Transverse colon (tissue), 4 donors: Measurements from ENCODE around the gene WBP2NL. TPM values are rescaled to one million over a fixed set of nuclear protein-coding genes. Genes with fewer than 3 reads are reported as not detected.

Experiments used
- DNase-seq: peaks from one replicate; pipeline ENCODE4 v3.0.0-alpha.2; 2019
- H3K27ac ChIP-seq, 4 donors: fragments of 200-600 bp; sonication (generic); 2 replicates each; pipeline ENCODE4 v1.5.1; 2016 to 2018; ENCODE audit warnings: inconsistent platforms in 4 of 4
- H3K27me3 ChIP-seq: fragments of 200-600 bp; sonication (generic); 2 replicates; pipeline ENCODE4 v1.5.1; 2017; ENCODE audit warnings: inconsistent platforms
- H3K36me3 ChIP-seq, 4 donors: fragments of 200-600 bp; sonication (generic); 2 replicates each; pipeline ENCODE4 v1.5.1; 2017 to 2019; ENCODE audit warnings: inconsistent platforms in 4 of 4
- H3K4me1 ChIP-seq, 4 donors: fragments of 200-600 bp; sonication (generic); 2 replicates each; pipeline ENCODE4 v1.5.1; 2017 to 2020; ENCODE audit warnings: inconsistent platforms in 4 of 4
- H3K4me3 ChIP-seq, 4 donors: fragments of 200-600 bp; sonication (generic); 1 replicate in 1 of 4; 2 replicates in 3 of 4; pipeline versions ENCODE4 v1.5.1 to v1.6.1; 2017 to 2019; ENCODE audit warnings: inconsistent platforms in 4 of 4
- H3K9me3 ChIP-seq, 2 donors: fragments of 200-600 bp; sonication (generic); 2 replicates each; pipeline ENCODE4 v1.5.1; 2017 to 2019; ENCODE audit warnings: inconsistent platforms in 2 of 2
- EP300 ChIP-seq: sonication (generic); formaldehyde crosslinking; IDR thresholded peaks from one replicate; pipeline ENCODE4 v1.6.1; 2017; ENCODE audit warnings: antibody characterized with exemption, low read depth
- POLR2A ChIP-seq: fragments of 450-650 bp; IDR thresholded peaks from one replicate; pipeline ENCODE4 v1.6.1; 2016; ENCODE audit warnings: antibody characterized with exemption, mild to moderate bottlenecking, moderate library complexity
- POLR2AphosphoS5 ChIP-seq, 3 donors: sonication (generic); formaldehyde crosslinking; IDR thresholded peaks; one replicate each; pipeline ENCODE4 v1.6.1; 2016; ENCODE audit warnings: antibody characterized with exemption in 3 of 3
- WGBS, 2 donors: methylation state at CpG; one replicate each; pipeline ENCODE4 v1.1.5; 2018; ENCODE audit warnings: low coverage in 1 of 2; 5-methylcytosine and 5-hydroxymethylcytosine counted together
- in situ Hi-C, 4 donors: fragments of 200-750 bp; cut with MboI; loops; one replicate each; pipeline versions ENCODE4 v1.15.0 to v1.15.1; 2017; ENCODE audit warnings: low sequenced_read_pairs in 3 of 4, low pct_ligation_motif_present in 1 of 4, low pct_unique_long_range_greater_than_20kb in 1 of 4
- intact Hi-C: fragments of 100-400 bp; cut with DNase I; formaldehyde crosslinking; loops from one replicate; pipeline ENCODE4 v1.15.1; 2023; ENCODE audit warnings: low total_unique reads
- total RNA-seq, 4 donors: library from RNA; depleted of rRNA; stranded (reverse); fragments of >200 nt; gene quantifications; one replicate each; pipeline ENCODE4 v1.1.0, GENCODE V29; 2016
- TF ChIP-seq, protein P1 (sequence below), 5 experiments: fragments of 200-600 bp in 3 of 5; fragments of 450-650 bp in 2 of 5; sonication (generic) in 3 of 5; IDR thresholded peaks; 1 replicate in 2 of 5; 2 replicates in 3 of 5; pipeline ENCODE4 v1.5.1; 2016 to 2017; ENCODE audit warnings: antibody characterized with exemption in 5 of 5, inconsistent platforms in 3 of 5, mild to moderate bottlenecking in 2 of 5, moderate library complexity in 1 of 5

The WBP2NL gene
- total RNA-seq, 4 donors from 2014 or later: 0.96 to 12.0 (median 3.5) TPM; not detected in 1

DNA sequence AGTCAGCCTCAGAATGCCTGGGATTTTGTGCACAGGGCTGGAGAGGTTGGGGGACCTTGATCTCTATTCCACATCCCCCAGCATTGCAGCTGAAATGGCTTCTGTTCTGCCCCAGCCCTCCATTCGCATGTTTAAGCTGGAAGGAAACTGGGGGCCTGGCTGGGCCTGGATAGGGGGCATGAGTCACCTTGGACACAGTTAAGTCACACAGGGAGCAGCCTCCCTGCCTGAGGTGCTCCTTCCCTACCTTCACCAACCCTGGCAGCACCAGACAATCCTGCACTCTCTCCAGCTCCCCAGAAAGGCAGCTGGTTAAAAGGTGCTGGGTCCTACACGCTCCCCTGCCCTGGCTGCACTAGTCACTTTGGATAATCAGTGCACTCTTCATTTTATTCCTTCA is 45.9 kb upstream of the WBP2NL start:
- intact Hi-C loops: no loop called here
- no peak for DNase-seq
- H3K36me3 ChIP-seq: no peaks in the 10 kb centered on the region
- WGBS, 2 donors: 94% methylated on average over 2 of the region's 2 CpGs; no CpG with 5 or more reads in 1 of the 2 donors
- peaks cover 0 to 5% (median 2%) of the 10 kb centered on the region in 4 donors for H3K4me1 ChIP-seq
- in situ Hi-C loops: loop anchor here (25.0 kb wide), 1 partner anchor 485 kb away; the partner anchor contains the start of gene NFAM1 (in 4 of the 4)
- no peaks in the 10 kb centered on the region for H3K9me3 ChIP-seq
- no peak overlapping the region for H3K27ac ChIP-seq
- TF ChIP-seq POLR2AphosphoS5 (IDR thresholded peaks at IDR 0.05) (no peak), POLR2A (no peak), EP300 (no peak)
- TF ChIP-seq, protein P1, sequence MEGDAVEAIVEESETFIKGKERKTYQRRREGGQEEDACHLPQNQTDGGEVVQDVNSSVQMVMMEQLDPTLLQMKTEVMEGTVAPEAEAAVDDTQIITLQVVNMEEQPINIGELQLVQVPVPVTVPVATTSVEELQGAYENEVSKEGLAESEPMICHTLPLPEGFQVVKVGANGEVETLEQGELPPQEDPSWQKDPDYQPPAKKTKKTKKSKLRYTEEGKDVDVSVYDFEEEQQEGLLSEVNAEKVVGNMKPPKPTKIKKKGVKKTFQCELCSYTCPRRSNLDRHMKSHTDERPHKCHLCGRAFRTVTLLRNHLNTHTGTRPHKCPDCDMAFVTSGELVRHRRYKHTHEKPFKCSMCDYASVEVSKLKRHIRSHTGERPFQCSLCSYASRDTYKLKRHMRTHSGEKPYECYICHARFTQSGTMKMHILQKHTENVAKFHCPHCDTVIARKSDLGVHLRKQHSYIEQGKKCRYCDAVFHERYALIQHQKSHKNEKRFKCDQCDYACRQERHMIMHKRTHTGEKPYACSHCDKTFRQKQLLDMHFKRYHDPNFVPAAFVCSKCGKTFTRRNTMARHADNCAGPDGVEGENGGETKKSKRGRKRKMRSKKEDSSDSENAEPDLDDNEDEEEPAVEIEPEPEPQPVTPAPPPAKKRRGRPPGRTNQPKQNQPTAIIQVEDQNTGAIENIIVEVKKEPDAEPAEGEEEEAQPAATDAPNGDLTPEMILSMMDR (IDR thresholded peaks at IDR 0.05): no peak
- H3K4me3 ChIP-seq: no peak overlapping the region
- H3K27me3 ChIP-seq: no peaks in the 10 kb centered on the region

- in situ Hi-C loops: loop anchor here (25.0 kb wide), 1 partner anchor 479 kb away; the partner anchor contains the start of gene NFAM1 (in 4 of the 4)
- Histone ChIP-seq H3K9me3 (no peaks in the 10 kb centered on the region), H3K4me1 (peaks cover 0 to 8% (median 4%) of the 10 kb centered on the region in 4 donors), H3K27me3 (peaks cover 5% of the 10 kb centered on the region), H3K27ac (no peak overlapping the region), H3K36me3 (no peaks in the 10 kb centered on the region), H3K4me3 (peak overlapping the region in 3 of 4 donors; percentile 18 to 35 (median 20))
- intact Hi-C loops: no loop called here
- WGBS, 2 donors: 44 to 76% methylated on average over 6 to 22 of the region's 23 CpGs
- TF ChIP-seq, protein P1 (IDR thresholded peaks at IDR 0.05): peak in 1 of 5 experiments; percentile 22
- no peak for TF ChIP-seq EP300
- DNase-seq: no peak
Observed at GRCh38 chr22:41957941-41958556, 40.5 kb upstream of the WBP2NL start.

DNA sequence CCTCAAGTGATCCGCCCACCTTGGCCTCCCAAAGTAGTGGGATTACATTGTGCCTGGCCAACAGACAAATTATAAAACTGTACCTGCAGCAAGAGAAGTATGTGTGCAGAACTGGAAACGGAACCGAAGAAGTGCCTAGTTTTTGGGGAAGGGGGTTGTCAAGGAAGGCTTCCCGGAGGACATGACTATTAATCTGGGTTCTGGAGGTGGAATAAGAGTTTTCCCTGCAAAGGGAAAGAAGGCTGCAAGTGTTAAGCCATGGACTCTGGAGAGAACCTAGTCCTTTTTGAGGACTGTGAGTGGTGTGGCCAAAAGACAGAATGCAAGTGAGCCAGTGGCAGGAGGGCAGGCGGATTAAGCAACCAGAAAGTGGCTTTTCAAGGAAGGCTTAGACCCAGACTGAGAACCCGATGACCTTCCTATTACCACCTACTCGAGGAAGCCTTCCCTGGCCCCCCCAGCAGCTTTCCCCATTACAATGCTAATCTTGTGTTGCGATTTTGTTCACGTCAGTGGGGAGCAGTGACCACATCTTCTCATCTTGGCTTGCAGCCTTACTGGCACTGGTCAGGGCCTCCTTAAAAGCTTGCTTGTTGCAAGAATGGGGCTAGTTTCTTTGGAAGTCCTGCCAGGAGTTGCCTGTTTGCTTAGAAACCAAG is 35.0 kb upstream of the WBP2NL start:
- WGBS, 2 donors: 78 to 90% methylated on average over 4 to 9 of the region's 9 CpGs

GRCh38 chr22:41964112-41964491 is 34.5 kb upstream of the WBP2NL start:
- Histone ChIP-seq H3K4me1 (no peaks in the 10 kb centered on the region), H3K27me3 (no peaks in the 10 kb centered on the region), H3K4me3 (no peak overlapping the region), H3K36me3 (no peaks in the 10 kb centered on the region), H3K27ac (no peak overlapping the region), H3K9me3 (no peaks in the 10 kb centered on the region)
- in situ Hi-C loops: loop anchor here (25.0 kb wide), 1 partner anchor 473 kb away; the partner anchor contains the start of gene NFAM1 (in 4 of the 4)
- WGBS, 2 donors: 90 to 92% methylated on average over 2 to 5 of the region's 5 CpGs
- intact Hi-C loops: no loop called here
- TF ChIP-seq POLR2A (no peak), POLR2AphosphoS5 (IDR thresholded peaks at IDR 0.05) (no peak), EP300 (no peak)
- TF ChIP-seq, protein P1 (IDR thresholded peaks at IDR 0.05): no peak
- DNase-seq: no peak

More for the DNA sequence above, 35.0 kb upstream of the WBP2NL start:
- Histone ChIP-seq H3K4me1 (no peaks in the 10 kb centered on the region), H3K27me3 (no peaks in the 10 kb centered on the region), H3K36me3 (no peaks in the 10 kb centered on the region), H3K9me3 (no peaks in the 10 kb centered on the region), H3K27ac (no peak overlapping the region), H3K4me3 (no peak overlapping the region)
- no peak for DNase-seq
- in situ Hi-C loops (loop anchor here (25.0 kb wide), 1 partner anchor 474 kb away; the partner anchor contains the start of gene NFAM1 (in 4 of the 4)), intact Hi-C loops (no loop called here)
- TF ChIP-seq POLR2A (no peak), POLR2AphosphoS5 (IDR thresholded peaks at IDR 0.05) (no peak), EP300 (no peak)
- TF ChIP-seq, protein P1 (IDR thresholded peaks at IDR 0.05): no peak
